ENCODE results near the gene RABL6.

DNA sequence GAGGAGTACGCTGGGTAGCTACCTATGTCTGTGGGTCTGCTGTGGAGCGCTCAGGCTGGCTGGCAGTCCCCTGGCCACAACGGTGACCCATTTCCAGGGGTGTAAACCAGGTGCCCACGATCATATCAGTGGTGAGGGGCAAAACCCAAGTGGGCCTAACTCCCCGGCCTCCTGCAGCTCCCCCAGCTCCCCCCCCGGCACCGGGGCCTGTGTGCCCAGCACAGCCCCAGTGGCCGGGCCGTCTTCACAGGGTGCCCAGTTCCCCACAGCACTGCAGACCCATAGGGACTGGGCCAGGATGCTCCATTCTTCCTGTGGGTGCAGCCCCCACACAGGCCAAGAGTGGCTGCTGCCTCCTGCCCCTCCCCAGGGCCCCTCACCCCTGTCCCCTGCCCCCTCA lies 48.7 kb upstream of the RABL6 start:
- TF ChIP-seq, protein P1, sequence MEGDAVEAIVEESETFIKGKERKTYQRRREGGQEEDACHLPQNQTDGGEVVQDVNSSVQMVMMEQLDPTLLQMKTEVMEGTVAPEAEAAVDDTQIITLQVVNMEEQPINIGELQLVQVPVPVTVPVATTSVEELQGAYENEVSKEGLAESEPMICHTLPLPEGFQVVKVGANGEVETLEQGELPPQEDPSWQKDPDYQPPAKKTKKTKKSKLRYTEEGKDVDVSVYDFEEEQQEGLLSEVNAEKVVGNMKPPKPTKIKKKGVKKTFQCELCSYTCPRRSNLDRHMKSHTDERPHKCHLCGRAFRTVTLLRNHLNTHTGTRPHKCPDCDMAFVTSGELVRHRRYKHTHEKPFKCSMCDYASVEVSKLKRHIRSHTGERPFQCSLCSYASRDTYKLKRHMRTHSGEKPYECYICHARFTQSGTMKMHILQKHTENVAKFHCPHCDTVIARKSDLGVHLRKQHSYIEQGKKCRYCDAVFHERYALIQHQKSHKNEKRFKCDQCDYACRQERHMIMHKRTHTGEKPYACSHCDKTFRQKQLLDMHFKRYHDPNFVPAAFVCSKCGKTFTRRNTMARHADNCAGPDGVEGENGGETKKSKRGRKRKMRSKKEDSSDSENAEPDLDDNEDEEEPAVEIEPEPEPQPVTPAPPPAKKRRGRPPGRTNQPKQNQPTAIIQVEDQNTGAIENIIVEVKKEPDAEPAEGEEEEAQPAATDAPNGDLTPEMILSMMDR (IDR thresholded peaks at IDR 0.05): no peak
- TF ChIP-seq POLR2A (IDR thresholded peaks at IDR 0.05): no peak

All from uterus (tissue), 2 donors.